Sciatic nerve (tissue), 2 donors: ENCODE data around the gene NTSR1. TPM values are rescaled to one million over a fixed set of nuclear protein-coding genes. Genes with fewer than 3 reads are reported as not detected.
A peak's percentile ranks its signal among the peaks of the same experiment; 100 is the strongest.

ENCODE experiments used
- ATAC-seq: fragments of 200-7000 bp; cut with Tn5 transposase; one replicate; pipeline ENCODE4 v1.9.1; 2020; ENCODE audit warnings: mild to moderate bottlenecking, moderate library complexity
- DNase-seq: peaks from one replicate; pipeline ENCODE4 v3.0.0-alpha.2; 2020; ENCODE audit warnings: low spot score
- intact Hi-C: fragments of 100-400 bp; cut with DNase I; formaldehyde crosslinking; loops from one replicate; pipeline ENCODE4 v1.14.2; 2022
- total RNA-seq: library from RNA; stranded (reverse); fragmentation: NEBNext Ultra II Directional; extraction: Animal tissue kit (Norgen Biotek cat#: 25700); gene quantifications from one replicate; pipeline ENCODE4 v1.2.1, GENCODE V29; 2021
- donor health status: DM: no; HTN: no; CAD: no.
- donor health status: DM: no; HTN: no; CAD: no.

NTSR1 gene
- total RNA-seq, result 0.09 TPM

DNA sequence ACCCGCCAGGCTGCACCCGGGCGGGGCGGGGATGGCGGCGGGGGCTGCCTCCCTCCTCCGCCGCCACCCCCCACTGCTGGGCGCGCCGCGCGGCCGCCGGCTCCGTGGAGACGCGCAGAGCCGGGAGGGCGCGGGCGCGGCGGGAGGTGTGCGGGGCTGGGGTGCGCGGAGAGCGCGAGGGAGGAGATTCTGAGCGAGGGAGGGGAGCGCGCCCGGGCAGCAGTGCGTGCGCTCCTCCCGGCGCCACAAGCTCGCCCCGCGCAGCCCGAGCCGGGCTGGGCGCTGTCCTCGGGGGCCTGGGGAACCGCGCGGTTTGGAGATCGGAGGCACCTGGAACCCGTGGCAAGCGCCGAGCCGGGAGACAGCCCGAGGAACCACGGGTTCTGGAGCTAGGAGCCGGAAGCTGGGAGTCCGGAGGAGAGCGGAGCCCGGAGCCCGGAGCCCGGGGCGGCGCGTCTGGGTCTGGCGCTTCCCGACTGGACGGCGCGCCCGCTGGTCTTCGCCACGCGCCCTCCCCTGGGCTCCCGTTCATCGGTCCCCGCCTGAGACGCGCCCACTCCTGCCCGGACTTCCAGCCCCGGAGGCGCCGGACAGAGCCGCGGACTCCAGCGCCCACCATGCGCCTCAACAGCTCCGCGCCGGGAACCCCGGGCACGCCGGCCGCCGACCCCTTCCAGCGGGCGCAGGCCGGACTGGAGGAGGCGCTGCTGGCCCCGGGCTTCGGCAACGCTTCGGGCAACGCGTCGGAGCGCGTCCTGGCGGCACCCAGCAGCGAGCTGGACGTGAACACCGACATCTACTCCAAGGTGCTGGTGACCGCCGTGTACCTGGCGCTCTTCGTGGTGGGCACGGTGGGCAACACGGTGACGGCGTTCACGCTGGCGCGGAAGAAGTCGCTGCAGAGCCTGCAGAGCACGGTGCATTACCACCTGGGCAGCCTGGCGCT is at the start of gene NTSR1:
TSS of gene NTSR1 (plus strand) at position 246 of the 946 bp plus-strand sequence. CDS start at position 618, 372 bp downstream.
- no peak for DNase-seq
- no peak for ATAC-seq
- intact Hi-C loops, result no loop called here

GRCh38 chr20:62659488-62660239 is 49.0 kb upstream of the NTSR1 start:
- intact Hi-C loops, result no loop called here
- ATAC-seq, result no peak
- DNase-seq, result no peak

GRCh38 chr20:62660240-62660615 is 48.4 kb upstream of the NTSR1 start:
- intact Hi-C loops, result no loop called here
- DNase-seq (no peak), ATAC-seq (no peak)

DNA sequence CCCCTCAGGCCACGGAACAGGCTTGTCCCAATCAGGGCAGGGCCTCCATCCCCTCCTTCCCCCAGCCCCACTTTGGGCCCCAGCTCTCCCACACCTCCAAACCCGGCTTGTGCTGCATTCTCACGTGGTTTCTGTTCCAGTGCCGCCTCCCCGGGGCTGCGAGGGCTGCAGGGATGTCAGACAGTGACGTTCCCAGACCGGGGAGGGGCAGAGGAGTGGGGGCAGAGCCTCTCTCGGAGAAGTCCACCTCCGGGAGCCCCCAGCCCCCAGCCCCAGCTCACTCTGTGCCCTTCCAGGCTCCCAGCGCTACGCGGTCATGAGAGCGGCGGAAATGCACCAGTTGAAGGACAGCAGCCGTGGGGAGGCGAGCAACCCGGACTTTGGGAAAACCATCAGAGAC is 47.9 kb upstream of the NTSR1 start:
- no peak for DNase-seq
- intact Hi-C loops, result no loop called here
- no peak for ATAC-seq

DNA sequence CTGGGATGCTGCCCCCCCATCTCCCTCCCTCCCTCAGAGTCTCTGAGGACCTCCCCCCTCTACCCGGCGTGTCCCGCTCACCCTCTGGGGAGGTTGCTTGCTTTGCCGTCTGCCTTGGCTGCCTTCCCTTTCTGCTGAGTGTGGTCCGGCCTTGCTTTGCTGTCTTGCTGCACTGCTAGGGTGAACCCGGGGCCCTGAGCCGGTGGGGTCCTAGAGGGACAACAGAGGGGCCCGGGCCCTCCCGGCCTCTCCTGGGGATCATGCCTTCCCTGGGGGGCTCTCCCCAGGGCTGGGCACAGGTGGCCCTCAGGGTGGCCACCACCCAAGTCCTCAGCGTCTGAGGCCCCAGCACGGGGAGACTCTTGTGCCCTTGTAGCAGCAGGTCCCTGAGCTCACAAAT is 47.0 kb upstream of the NTSR1 start:
- ATAC-seq (no peak), DNase-seq (no peak)
- intact Hi-C loops, result no loop called here

GRCh38 chr20:62662422-62662821 is 46.2 kb upstream of the NTSR1 start:
- intact Hi-C loops, result no loop called here
- no peak for ATAC-seq
- no peak for DNase-seq

GRCh38 chr20:62663145-62664018 is 45.3 kb upstream of the NTSR1 start:
- intact Hi-C loops, result no loop called here
- DNase-seq (no peak), ATAC-seq (no peak)

DNA sequence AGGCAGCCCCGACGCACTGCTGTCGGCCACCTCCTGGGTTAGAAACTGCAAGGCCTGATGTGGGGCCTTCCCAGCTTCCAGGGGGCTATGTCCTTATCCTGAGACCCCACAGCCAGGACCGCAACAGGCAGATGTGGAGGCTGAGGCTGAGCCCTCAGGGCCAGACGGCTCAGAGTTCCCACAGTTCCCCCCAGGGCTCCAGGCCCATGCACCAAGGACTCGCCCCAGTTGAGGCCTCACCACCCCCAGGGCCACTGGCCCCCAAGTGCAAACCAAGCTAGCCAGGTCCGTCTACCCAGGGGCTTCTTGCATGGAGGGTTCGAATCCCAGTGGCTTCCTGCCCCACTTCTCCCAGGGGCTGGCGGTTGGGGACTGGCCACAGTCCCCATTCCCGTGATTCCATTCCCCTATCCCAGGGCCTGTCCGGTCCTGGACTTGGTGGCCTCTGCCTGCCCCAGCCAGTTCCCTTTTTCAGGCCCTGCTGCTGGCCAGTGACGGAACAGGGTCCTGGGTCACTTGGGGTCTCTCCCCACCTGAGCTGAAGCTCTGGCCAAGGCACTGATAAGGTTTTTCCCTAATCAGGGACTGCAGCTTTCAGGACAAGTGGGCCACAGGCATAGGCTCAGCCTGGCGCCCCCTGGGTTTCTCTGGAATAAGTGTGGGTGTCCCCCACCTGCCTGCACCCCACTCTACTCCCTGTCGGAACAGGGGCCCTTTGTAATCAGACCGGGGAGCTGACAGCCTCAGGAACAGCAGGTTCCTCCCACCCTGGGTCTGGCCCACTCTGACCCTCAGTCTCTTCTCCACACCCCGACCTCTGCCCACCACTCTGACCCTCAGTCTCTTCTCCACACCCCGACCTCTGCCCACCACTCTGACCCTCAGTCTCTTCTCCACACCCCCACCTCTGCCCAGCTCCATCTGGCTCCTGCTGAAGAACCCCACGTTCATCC is 44.3 kb upstream of the NTSR1 start:
- intact Hi-C loops, result no loop called here
- ATAC-seq (no peak), DNase-seq (no peak)

- no peak for DNase-seq
- no peak for ATAC-seq
- intact Hi-C loops, result loop anchor here (5.0 kb wide), 1 partner anchor 127 kb away; no protein-coding TSS in a partner anchor
Observed at GRCh38 chr20:62665153-62665754, 43.4 kb upstream of the NTSR1 start.

DNA sequence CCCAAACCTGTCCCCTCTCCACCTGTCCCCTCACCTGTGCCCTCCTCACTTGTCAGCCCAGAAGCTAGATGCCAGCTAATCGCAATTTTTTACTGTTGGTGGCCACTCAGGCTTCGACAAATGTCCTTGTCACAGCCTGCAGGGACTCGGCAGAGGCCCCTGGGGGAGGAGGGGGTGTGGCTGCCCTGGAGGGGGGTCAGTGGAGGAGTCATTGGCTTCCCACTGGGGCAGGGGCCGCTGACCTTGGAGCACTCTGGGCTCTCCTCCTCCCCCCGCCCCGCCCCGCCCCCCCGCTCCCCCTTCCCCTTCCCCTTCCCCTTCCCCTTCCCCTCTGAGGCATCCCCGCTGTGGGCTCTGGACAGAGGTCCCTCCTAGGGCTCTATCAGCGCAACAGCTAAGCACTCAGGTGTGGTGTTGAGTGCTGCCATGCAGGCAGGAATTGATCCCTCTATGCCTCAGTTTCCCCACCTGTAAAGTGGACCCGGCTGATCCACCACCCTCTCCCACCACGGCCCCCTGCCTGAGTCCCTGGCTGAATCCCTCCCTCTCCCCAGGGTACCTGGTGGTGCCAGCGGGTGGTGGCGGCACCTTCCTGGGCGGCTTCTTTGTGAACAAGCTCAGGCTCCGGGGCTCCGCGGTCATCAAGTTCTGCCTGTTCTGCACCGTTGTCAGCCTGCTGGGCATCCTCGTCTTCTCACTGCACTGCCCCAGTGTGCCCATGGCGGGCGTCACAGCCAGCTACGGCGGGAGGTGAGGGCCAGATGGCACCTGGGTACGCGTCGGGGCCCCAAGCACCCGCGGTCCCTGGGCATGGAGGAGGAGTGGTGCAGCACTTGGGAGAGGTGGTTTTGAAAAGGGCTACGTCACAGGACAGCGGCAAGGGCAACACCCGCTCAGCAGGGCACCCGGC is 42.6 kb upstream of the NTSR1 start:
- ATAC-seq, result no peak
- intact Hi-C loops, result loop anchor here (5.0 kb wide), 1 partner anchor 126 kb away; no protein-coding TSS in a partner anchor
- DNase-seq, result no peak

GRCh38 chr20:62666736-62667529 is 41.7 kb upstream of the NTSR1 start:
- intact Hi-C loops, result loop anchor here (5.0 kb wide), 1 partner anchor 125 kb away; no protein-coding TSS in a partner anchor

GRCh38 chr20:62667530-62668440 is 40.9 kb upstream of the NTSR1 start:
- ATAC-seq (peak; percentile 5), DNase-seq (no peak)
- intact Hi-C loops, result loop anchor here (5.0 kb wide), 1 partner anchor 125 kb away; no protein-coding TSS in a partner anchor

More at GRCh38 chr20:62666736-62667529, 41.7 kb upstream of the NTSR1 start:
- peak; percentile 84 for DNase-seq
- ATAC-seq, result peak; percentile 79

DNA sequence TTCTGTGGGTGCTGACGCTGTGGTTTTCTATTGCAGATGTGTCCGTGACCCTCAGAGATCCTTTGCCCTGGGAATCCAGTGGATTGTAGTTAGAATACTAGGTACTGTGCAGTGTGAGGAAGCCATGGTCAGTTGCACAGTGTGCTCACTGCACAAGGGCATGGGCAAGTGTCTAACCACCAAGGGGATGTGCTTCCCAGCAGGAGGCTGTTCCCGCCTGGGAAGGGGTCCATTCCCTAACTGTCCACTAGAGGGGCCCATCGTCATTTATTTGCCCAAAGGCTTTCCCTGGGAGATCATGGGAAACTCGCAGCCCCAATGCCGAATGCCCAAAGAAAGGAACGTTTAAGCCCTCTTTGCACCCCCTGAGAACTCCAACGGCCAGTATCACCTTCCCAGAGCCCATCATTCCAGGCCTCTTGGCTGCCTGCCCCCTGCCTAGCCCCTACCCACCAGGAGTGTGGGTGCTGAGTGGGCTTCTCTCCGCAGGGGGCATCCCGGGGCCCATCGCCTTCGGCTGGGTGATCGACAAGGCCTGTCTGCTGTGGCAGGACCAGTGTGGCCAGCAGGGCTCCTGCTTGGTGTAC is 40.1 kb upstream of the NTSR1 start:
- ATAC-seq, result peak; percentile 57
- intact Hi-C loops, result loop anchor here (5.0 kb wide), 1 partner anchor 124 kb away; no protein-coding TSS in a partner anchor
- peak; percentile 85 for DNase-seq

DNA sequence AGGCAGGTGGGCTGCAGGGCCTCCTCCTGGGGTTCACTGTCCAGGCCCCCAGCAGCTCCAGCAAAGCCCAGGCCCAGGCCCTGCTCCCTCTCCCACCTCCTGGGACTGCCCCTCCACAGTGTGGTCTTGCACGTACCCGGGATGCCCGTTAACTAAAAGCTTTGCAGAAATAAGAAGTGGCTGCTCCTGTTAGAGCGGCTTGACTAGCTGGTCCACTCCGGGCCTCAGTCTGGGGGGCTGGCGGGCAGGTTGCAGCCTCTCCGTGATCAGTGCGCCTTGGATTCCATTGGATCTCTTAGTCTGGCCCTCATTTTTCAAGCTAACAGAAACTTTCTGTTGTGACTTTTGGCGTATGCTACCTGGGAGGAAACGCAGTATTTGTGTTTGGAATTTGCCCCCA is 39.4 kb upstream of the NTSR1 start:
- intact Hi-C loops, result loop anchor here (5.0 kb wide), 1 partner anchor 123 kb away; no protein-coding TSS in a partner anchor
- ATAC-seq (no peak), DNase-seq (no peak)
